ENCODE data around the gene KRT82. TPM values are rescaled to one million over a fixed set of nuclear protein-coding genes. Genes with fewer than 3 reads are reported as not detected.
A peak's percentile ranks its signal among the peaks of the same experiment; 100 is the strongest.

KRT82 gene
- total RNA-seq, 4 donors from 2014 or later, result not detected

DNA sequence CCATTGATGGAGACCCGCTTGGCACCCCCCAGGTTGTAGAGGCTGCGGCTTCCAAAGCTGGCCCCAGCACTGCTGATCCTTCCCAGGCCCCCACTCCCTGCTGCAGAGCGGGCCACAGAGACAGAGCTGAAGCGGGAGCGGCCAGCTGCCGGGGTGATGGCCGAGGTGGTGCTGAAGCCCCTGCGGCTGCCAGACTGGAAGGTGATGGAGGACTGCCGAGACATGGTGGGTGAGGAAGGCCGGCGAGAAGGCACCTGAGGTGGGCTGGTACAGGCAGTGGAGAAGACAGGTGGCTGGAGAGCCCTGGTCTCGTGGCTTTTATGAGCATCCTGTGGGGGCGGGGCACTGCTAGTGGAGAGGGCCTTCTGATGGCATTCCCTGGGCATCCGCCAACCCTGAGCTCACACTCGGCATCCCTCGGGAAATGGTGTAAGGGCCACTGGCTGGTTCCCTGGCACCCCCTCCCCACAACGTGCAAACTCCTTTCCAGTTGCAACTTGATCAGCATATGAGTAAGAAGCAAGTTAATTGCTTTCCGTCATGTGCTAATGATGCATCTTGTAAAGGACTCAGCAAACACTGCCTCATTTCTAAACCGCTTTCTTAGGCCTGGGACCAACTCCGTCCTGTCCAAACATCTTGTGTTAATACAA is 28.1 kb upstream of the KRT82 start, which contains the start of gene KRT75:
TSS of gene KRT75 (minus strand) at position 291 of the 653 bp plus-strand sequence. CDS start at position 224, 67 bp downstream.
- no peak for DNase-seq
- TF ChIP-seq POLR2A (IDR thresholded peaks at IDR 0.05), result no peak
- TF ChIP-seq, protein P1, sequence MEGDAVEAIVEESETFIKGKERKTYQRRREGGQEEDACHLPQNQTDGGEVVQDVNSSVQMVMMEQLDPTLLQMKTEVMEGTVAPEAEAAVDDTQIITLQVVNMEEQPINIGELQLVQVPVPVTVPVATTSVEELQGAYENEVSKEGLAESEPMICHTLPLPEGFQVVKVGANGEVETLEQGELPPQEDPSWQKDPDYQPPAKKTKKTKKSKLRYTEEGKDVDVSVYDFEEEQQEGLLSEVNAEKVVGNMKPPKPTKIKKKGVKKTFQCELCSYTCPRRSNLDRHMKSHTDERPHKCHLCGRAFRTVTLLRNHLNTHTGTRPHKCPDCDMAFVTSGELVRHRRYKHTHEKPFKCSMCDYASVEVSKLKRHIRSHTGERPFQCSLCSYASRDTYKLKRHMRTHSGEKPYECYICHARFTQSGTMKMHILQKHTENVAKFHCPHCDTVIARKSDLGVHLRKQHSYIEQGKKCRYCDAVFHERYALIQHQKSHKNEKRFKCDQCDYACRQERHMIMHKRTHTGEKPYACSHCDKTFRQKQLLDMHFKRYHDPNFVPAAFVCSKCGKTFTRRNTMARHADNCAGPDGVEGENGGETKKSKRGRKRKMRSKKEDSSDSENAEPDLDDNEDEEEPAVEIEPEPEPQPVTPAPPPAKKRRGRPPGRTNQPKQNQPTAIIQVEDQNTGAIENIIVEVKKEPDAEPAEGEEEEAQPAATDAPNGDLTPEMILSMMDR (IDR thresholded peaks at IDR 0.05), result no peak
- H3K9me3 ChIP-seq, result no peaks in the 10 kb centered on the region
- H3K4me1 ChIP-seq, result peaks cover 0 to 9% (median 0%) of the 10 kb centered on the region in 4 donors
- no peak within 1 kb of the TSS for H3K27ac ChIP-seq
- H3K36me3 ChIP-seq, result no peaks in the 10 kb centered on the region
- H3K27me3 ChIP-seq, result no peaks in the 10 kb centered on the region
- no peak within 1 kb of the TSS for H3K4me3 ChIP-seq

DNA sequence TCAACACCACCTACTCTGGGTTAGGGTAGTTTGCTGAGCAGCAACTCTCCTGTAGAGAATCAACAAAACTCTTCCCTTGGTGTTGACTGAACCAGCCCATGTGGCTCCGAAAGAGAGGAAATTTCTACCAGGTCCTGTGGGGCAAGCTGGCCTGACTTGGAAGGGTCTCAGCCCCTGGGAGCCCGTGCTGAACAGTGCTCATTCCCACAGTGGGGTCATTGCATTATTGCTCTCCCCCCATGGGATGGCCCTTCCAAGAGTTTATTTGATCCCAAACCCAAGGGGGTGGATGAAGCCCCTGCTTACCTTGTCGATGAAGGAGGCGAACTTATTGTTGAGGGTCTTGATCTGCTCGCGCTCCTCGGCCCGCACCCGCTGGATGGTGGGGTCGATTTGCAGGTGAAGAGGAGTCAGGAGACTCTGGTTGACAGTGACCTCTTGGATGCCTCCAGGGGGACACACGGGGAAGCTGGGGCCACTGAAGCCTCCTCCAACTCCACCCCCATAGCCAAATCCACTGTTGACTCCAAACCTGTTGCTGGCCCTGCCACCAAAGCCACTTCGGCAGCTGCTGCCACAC is 27.5 kb upstream of the KRT82 start:
- DNase-seq, result no peak
- TF ChIP-seq, protein P1 (IDR thresholded peaks at IDR 0.05), result no peak
- TF ChIP-seq POLR2A (IDR thresholded peaks at IDR 0.05), result no peak

DNA sequence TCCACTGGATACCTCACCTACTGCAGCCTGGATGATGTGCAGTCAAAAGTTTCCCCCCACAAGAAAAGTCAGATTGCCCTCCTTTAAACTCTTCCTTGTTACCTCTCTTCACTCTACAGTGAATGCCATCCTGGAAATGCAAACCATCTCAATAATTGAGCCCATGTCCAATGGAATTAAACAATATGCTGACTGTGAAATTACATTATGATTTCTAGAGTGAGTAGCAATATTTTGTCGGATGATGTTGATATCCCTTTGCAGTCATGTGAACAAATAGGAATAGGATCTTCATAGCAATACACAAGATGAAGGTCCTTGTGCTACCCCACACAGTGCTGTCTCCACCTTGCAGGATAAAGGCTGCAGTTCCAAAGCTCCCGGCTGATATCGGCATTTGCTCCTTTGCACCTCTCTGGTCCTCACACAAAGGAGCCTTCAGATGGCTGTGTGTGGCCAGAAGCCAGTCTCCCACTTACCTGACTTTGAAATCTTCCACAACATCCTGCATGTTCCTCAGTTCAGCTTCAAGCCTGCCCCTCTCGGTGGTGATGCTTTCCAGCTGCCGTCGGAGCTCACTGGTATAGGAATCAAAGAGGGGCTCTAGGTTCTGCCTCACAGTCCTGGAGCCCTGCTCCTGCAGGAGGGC is 26.5 kb upstream of the KRT82 start:
- no peaks in the 10 kb centered on the region for H3K27me3 ChIP-seq
- TF ChIP-seq, protein P1 (IDR thresholded peaks at IDR 0.05), result no peak
- no peak for TF ChIP-seq POLR2A (IDR thresholded peaks at IDR 0.05)
- no peak overlapping the region for H3K4me3 ChIP-seq
- no peak overlapping the region for H3K27ac ChIP-seq
- H3K36me3 ChIP-seq, result no peaks in the 10 kb centered on the region
- peaks cover 0 to 9% (median 0%) of the 10 kb centered on the region in 4 donors for H3K4me1 ChIP-seq
- DNase-seq, result no peak
- H3K9me3 ChIP-seq, result no peaks in the 10 kb centered on the region

More for the DNA sequence above, 27.5 kb upstream of the KRT82 start:
- Histone ChIP-seq H3K27me3 (no peaks in the 10 kb centered on the region), H3K27ac (no peak overlapping the region), H3K9me3 (no peaks in the 10 kb centered on the region), H3K4me1 (peaks cover 0 to 9% (median 0%) of the 10 kb centered on the region in 4 donors), H3K4me3 (no peak overlapping the region), H3K36me3 (no peaks in the 10 kb centered on the region)

DNA sequence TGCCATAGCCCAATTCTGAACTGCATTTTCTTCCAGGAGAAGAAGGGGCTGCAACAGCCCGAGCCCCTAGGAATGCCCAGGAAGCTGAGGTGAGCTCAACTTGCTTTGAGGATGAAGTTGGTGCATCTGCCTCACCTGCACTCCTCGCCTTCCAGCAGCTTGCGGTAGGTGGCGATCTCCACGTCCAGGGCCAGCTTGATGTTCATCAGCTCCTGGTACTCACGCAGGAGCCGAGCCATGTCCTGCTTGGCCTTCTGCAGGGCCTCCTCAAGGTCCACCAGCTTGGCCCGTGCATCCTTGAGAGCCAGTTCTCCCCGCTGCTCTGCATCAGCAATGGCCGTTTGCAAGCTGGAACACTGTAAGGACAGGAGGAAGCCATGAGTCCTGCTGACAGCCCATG is 22.0 kb upstream of the KRT82 start:
- H3K36me3 ChIP-seq, result no peaks in the 10 kb centered on the region
- no peak for TF ChIP-seq POLR2A (IDR thresholded peaks at IDR 0.05)
- TF ChIP-seq, protein P1 (IDR thresholded peaks at IDR 0.05), result no peak
- peak in 1 of 3 donors; percentile 38 for DNase-seq
- H3K27ac ChIP-seq, result no peak overlapping the region
- no peaks in the 10 kb centered on the region for H3K4me1 ChIP-seq
- no peaks in the 10 kb centered on the region for H3K9me3 ChIP-seq
- H3K4me3 ChIP-seq, result no peak overlapping the region
- no peaks in the 10 kb centered on the region for H3K27me3 ChIP-seq

DNA sequence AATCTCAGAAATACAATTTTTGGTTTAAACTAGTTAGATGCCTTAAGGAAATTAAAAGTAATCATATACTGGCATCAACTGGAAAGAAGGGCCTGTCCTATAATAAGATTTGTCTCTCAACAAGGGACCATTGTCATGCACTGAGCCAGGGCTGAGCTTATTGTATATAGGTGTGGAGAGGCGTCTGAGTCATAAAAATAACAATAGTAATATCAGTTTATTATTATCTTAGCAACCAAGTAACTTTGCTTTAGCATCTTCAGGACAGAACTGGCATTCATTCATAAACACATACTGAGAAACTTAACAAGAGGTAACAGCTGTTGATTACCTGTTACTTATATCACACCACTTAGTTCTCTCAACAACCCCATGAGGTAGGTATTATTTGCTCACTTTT is 20.9 kb upstream of the KRT82 start:
- H3K27me3 ChIP-seq, result no peaks in the 10 kb centered on the region
- H3K4me3 ChIP-seq, result no peak overlapping the region
- H3K4me1 ChIP-seq, result no peaks in the 10 kb centered on the region
- DNase-seq, result no peak
- no peak for TF ChIP-seq POLR2A (IDR thresholded peaks at IDR 0.05)
- TF ChIP-seq, protein P1 (IDR thresholded peaks at IDR 0.05), result no peak
- H3K9me3 ChIP-seq, result no peaks in the 10 kb centered on the region
- H3K36me3 ChIP-seq, result no peaks in the 10 kb centered on the region
- H3K27ac ChIP-seq, result no peak overlapping the region
